IPS-15b (cell line): ENCODE results near the gene PGM2L1.

Experiments used
- H3K27me3 ChIP-seq: one replicate; pipeline ENCODE4 v1.6.1; 2013; ENCODE audit warnings: low read length; ENCODE audit not compliant: control insufficient read depth, insufficient read depth
- H3K36me3 ChIP-seq: one replicate; pipeline ENCODE4 v1.6.1; 2013; ENCODE audit warnings: low read length; ENCODE audit not compliant: control insufficient read depth, insufficient read depth
- H3K4me1 ChIP-seq: one replicate; pipeline ENCODE4 v1.6.1; 2013; ENCODE audit warnings: mild to moderate bottlenecking, low read length; ENCODE audit not compliant: control insufficient read depth, insufficient read depth
- H3K4me3 ChIP-seq: one replicate; pipeline ENCODE4 v1.5.1; 2013; ENCODE audit warnings: low read depth, low read length
- H3K9ac ChIP-seq: one replicate; pipeline ENCODE4 v1.6.1; 2013; ENCODE audit warnings: low read depth, mild to moderate bottlenecking, low read length
- H3K9me3 ChIP-seq: one replicate; pipeline ENCODE4 v1.6.1; 2013; ENCODE audit warnings: mild to moderate bottlenecking, low read length; ENCODE audit not compliant: control insufficient read depth, insufficient read depth

The PGM2L1 gene

DNA sequence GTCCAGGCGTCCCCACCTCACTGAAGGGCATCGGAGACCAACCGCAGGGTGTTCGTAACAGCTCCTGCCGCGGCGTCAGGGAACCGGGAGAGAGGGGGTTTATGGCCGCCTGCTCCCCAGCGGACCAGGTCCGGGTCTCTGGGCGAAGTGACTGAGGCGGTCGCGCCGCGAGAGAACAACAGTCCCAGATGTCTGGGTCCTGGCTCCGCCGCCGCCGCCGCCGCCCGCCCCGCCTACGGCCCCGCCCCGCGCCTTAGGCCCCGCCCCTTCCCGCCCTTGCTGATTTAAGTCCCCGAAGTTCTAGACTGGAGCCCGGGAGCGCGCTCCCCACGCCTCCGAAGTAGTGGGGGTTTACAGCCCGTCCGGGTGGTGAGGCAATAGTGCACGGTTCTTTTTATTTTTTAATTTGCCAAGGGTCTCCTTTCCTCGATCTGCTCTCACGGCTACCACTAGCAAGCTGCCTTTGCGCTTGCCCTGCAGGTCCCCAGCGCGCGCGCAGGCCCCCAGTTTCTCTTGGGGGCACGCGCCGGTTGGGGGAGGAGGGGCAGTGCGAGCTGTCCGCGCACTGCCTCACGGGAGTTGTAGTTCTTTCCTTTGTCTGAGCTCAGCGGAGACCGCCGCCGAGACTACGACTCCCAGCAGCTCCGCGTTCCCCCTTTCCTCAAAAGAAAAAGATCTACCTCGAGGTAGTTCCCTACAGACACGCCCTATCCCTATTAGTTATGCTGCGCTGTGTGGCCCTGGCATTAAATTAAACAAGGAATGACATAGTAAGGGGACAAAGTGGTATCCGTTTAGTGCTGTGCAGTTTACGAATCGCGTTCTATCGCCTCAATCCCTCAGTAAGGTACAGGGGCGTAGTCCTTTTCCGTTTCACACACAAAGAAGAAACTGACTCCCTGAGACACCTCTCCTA, at the start of gene PGM2L1:
Gene PGM2L1 (minus strand): TSS at position 190 of the 916 bp plus-strand sequence. CDS start 272 bp downstream, outside the sequence.
- peak within 1 kb of the TSS; percentile 74 for H3K9ac ChIP-seq
- no peaks in the 10 kb centered on the region for H3K27me3 ChIP-seq
- H3K4me1 ChIP-seq = no peaks in the 10 kb centered on the region
- H3K4me3 ChIP-seq = peak within 1 kb of the TSS; percentile 86
- H3K36me3 ChIP-seq = no peaks in the 10 kb centered on the region
- no peaks in the 10 kb centered on the region for H3K9me3 ChIP-seq

DNA sequence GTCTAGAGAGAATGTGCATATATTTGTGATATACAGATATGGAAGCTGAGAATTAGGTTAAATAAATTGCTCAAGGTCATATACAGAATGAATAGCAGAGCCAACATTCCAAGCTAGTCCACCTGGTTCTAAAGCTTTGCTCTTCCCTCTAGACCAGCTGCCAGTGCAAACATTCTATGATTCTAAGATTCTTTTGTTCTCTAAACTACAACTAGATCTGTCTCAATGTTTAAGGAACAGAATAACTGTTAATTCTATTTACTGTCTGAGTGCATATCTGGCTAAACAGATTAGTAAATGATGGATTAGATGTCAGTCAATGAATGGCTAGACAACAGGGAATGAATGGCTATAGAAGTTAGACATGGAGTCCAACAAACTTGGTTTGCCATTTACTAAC, 49.5 kb upstream of the PGM2L1 start:
- H3K4me1 ChIP-seq = peaks cover 3% of the 10 kb centered on the region
- H3K36me3 ChIP-seq = no peaks in the 10 kb centered on the region
- no peak overlapping the region for H3K9ac ChIP-seq
- no peaks in the 10 kb centered on the region for H3K9me3 ChIP-seq
- H3K4me3 ChIP-seq = no peak overlapping the region
- no peaks in the 10 kb centered on the region for H3K27me3 ChIP-seq

DNA sequence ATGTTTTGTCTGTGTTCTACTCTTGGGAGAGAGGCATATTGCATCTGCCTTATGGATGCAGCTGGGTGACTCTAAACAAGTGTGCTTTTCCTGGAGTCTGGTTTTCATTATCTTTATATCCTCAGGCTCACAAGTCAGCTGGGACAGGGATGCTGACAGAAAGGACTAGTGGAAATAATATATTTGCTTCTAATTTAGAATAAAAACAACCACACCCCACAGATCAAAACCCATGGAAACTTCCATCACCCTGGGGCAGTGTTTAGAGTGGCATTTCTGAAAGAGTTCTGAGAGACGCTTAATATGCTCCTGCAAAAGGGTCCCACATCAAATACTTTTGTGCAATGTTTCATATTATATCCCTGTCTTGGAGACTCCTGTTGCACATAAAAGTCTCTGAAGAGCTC, 48.3 kb upstream of the PGM2L1 start:
- Histone ChIP-seq H3K27me3 (no peaks in the 10 kb centered on the region), H3K4me3 (no peak overlapping the region), H3K9ac (no peak overlapping the region), H3K9me3 (no peaks in the 10 kb centered on the region), H3K4me1 (peaks cover 3% of the 10 kb centered on the region), H3K36me3 (no peaks in the 10 kb centered on the region)

DNA sequence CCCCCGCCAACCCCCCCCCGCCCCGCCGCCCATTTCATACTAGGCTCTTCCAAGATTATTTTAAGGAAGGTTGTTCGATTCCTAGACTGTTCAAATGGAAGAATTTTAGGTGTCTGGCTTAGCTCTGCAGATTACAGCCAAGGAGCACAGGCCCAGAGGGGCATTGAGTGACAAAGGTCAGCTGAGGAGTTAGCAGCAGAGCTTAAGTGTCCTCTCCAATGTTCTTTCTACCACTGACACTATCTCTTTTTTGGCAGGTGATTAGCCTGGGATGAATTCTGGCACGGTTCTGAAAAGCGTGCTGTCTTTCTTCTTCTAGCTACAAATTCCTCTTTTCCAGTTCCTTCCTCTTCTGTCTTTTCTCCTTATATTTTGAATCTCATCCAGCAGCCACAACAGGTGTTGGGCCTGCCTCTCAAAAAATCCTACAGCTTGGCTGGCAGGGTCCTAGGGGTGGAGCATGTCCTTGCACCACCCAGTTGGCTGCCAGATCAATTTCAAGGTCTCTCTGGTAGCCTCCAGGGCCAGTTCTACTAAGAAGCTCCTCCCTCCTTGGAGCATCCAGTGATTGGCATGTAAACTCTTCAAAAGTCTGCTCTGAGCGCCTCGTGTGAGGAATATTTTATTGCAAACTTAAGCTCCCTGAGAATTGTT, 46.1 kb upstream of the PGM2L1 start:
- Histone ChIP-seq H3K27me3 (no peaks in the 10 kb centered on the region), H3K4me3 (no peak overlapping the region), H3K9ac (no peak overlapping the region), H3K4me1 (peaks cover 3% of the 10 kb centered on the region), H3K9me3 (no peaks in the 10 kb centered on the region), H3K36me3 (no peaks in the 10 kb centered on the region)

DNA sequence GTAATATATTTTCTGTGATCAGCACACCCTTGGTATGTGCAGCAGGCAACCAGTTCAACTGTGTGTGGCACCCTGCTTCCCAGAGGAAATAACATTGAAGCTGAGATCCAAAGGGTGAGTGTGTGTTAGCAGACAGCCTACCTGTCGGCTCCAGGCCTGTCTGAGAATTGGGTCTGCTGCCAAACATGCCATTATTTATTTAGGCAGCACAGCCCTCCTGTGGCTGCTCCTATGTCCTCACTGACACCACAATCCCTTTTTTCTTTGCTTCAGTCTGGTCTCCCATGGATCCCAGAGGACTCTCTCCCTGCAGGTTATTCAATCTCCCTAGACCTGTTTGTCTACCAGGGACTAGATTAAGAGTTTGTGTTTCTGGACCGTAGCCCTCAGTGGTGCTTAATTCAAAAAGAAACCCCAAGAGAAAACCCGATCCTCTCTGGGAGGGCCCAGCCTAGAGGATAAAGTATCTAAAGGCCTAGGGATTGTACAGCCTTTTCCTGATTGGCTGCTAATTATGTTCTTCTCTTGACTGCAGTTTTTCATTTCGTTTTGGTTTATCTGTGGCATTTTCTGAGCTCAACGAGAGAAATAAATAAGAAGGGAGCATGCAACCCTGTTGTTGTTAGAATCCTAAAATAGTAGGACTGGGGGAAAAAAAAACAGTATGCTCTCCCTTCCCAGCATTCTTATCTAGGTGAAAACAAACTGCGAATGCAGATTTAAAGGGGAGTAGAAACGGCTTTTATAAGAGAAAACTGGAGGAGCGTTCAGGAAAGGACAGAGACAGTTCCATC, 45.0 kb upstream of the PGM2L1 start:
- no peak overlapping the region for H3K9ac ChIP-seq
- H3K9me3 ChIP-seq = no peaks in the 10 kb centered on the region
- no peaks in the 10 kb centered on the region for H3K27me3 ChIP-seq
- no peaks in the 10 kb centered on the region for H3K36me3 ChIP-seq
- H3K4me1 ChIP-seq = peaks cover 3% of the 10 kb centered on the region
- no peak overlapping the region for H3K4me3 ChIP-seq

DNA sequence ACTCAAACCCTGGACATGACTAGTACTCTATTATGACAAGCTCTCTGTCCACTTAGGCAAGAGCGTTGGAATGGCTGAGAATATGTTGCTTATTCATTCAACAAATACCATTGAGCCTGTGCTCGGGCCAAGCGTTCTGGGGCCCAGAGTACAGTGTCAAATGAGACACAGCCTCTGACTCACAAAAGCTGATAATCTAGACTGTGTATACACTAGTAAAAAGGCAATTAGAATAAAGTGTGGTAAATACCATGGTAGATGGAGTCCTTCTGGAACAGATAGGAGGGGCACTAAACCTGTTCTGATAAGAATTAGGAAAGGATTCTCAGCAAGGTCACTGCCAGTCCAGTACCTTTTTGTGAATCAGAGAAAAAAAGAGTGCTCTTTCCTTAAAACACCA, 44.4 kb upstream of the PGM2L1 start:
- peaks cover 3% of the 10 kb centered on the region for H3K4me1 ChIP-seq
- H3K9ac ChIP-seq = no peak overlapping the region
- no peaks in the 10 kb centered on the region for H3K9me3 ChIP-seq
- H3K36me3 ChIP-seq = no peaks in the 10 kb centered on the region
- H3K4me3 ChIP-seq = no peak overlapping the region
- no peaks in the 10 kb centered on the region for H3K27me3 ChIP-seq

DNA sequence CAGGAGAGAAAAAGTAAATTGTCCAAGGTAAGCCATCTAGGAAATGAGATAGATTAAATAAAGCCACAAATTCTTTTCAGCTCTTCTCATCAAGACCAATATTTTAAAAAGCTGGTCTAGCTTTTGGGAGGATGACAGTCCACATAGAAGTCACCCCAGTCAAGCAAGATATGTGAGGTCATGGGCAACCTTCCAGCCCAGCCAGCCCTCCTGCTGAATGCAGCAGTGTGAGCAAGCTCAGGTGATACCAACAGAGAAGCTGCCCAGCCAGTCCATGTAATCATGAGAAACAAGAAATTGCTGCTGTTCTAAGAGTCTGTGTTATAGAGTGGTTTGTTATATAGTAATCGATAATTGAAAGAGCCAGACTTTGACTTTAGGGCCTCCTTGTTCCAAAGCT, 40.4 kb upstream of the PGM2L1 start:
- H3K9me3 ChIP-seq = no peaks in the 10 kb centered on the region
- no peaks in the 10 kb centered on the region for H3K27me3 ChIP-seq
- H3K4me3 ChIP-seq = no peak overlapping the region
- no peak overlapping the region for H3K9ac ChIP-seq
- peaks cover 3% of the 10 kb centered on the region for H3K4me1 ChIP-seq
- no peaks in the 10 kb centered on the region for H3K36me3 ChIP-seq

DNA sequence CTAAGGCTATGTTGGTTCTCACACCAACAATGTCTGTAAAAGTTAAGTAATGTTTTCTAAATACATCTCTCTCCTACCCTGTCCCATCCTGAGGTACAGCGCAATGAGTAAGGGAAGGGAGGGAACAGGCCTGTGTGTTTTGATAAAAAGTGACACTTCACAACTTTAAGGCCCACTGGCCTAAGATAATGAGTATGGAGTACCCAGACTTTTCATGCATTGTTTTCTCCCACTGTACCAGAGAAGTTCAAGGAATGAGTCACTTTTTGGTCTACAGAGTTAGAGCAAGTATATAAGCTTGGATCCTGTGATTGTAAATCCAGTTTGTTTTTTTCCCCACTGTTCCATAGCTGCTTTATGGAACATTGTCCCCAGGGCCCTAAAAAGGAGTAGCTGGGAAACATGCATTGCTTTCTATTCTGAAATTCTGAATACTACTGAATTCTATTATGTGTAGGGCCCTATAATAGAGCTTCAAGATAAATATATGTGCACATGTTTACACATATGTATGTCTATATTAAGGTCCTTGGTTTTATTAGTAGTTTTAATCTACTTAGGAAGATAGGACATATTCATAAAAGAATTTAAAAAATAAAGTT, 39.3 kb upstream of the PGM2L1 start:
- H3K9ac ChIP-seq = no peak overlapping the region
- no peaks in the 10 kb centered on the region for H3K27me3 ChIP-seq
- no peaks in the 10 kb centered on the region for H3K9me3 ChIP-seq
- H3K4me1 ChIP-seq = no peaks in the 10 kb centered on the region
- no peaks in the 10 kb centered on the region for H3K36me3 ChIP-seq
- no peak overlapping the region for H3K4me3 ChIP-seq

DNA sequence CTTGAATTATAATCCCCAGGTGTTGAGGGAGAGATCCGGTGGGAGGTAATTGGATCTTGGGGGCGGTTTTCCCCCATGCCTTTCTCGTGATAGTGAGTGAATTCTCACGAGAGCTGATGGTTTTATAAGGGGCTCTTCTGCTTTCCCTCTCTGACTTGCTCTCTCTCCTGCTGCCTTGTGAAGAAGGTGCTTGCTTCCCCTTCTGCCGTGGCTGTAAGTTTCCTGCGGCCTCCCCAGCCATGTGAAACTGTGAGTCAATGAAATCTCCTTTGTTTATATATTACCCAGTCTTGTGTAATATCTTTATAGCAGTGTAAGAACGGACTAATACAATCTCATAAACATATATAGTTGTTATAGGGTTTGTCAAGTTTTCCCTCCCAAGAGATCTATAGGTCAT, 36.3 kb upstream of the PGM2L1 start:
- Histone ChIP-seq H3K27me3 (no peaks in the 10 kb centered on the region), H3K36me3 (no peaks in the 10 kb centered on the region), H3K9me3 (no peaks in the 10 kb centered on the region), H3K4me1 (no peaks in the 10 kb centered on the region), H3K4me3 (no peak overlapping the region), H3K9ac (no peak overlapping the region)

DNA sequence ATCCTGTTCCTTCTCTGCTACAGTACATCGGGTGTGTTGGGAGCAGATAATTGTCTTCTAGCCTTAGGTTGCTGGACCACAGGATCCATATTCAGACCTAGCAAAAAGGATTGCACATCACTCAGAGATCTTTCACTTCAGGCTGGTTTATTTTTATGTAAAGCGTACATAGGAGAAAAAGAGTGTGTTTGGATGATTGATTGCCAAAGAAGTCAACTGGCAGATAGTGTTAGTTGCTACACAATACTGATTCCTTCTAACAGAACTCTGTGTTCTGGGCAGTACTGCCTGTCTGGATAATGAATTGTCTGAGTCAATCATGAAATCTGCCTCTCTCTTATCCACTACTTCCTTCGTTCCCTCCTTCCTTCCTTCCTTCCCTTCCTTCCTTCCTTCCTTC, 31.0 kb upstream of the PGM2L1 start:
- no peak overlapping the region for H3K4me3 ChIP-seq
- no peaks in the 10 kb centered on the region for H3K4me1 ChIP-seq
- no peaks in the 10 kb centered on the region for H3K36me3 ChIP-seq
- no peak overlapping the region for H3K9ac ChIP-seq
- no peaks in the 10 kb centered on the region for H3K9me3 ChIP-seq
- H3K27me3 ChIP-seq = no peaks in the 10 kb centered on the region

DNA sequence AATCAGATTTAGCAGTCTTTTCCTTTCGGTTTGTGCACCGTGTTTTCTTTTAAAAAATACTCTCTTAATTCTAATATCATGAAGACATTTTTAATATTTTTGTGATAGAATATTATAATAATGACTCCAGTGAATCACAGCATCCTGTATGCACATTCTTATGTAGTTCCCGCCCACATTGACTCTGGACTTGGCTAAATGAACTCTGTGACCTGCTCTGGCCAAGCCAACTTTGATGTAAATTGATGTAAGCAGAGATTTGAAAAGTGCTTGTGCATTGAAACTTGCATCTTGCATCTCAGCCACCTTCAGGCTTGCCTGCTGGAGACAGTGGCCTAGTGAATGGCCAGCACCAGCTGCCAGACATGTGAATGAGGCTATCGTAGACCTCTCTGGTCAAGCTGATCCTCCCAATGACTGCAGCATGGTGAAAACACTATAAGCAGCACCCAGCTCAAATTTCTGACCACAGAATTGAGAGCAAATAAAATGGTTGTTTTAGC, 29.2 kb upstream of the PGM2L1 start:
- Histone ChIP-seq H3K4me1 (no peaks in the 10 kb centered on the region), H3K27me3 (no peaks in the 10 kb centered on the region), H3K9ac (no peak overlapping the region), H3K9me3 (no peaks in the 10 kb centered on the region), H3K4me3 (no peak overlapping the region), H3K36me3 (no peaks in the 10 kb centered on the region)
